Measurements from ENCODE around the gene ZSCAN23.
"Not testable (repeated sequence)": the region's sequence is repeated elsewhere in the genome, so short reads cannot be mapped to it uniquely, and the experiment has no call there.

Gene ZSCAN23

GRCh38 chr6:28436404-28436803 lies 6.9 kb downstream of the ZSCAN23 start:
- DNase-seq (ENCODE audit: low read depth): no peak

- no peak for DNase-seq (ENCODE audit: low read depth)
These were observed 10.2 kb downstream of the ZSCAN23 start for GRCh38 chr6:28433119-28433518.

GRCh38 chr6:28429781-28430180 lies 13.5 kb downstream of the ZSCAN23 start:
- DNase-seq (ENCODE audit: low read depth): no peak

GRCh38 chr6:28425944-28426541 lies 17.2 kb downstream of the ZSCAN23 start:
- no peak for DNase-seq (ENCODE audit: low read depth)

- DNase-seq (ENCODE audit: low read depth): no peak
These were observed 19.1 kb downstream of the ZSCAN23 start for GRCh38 chr6:28424163-28424562.

- DNase-seq (ENCODE audit: low read depth): no peak
These were observed 19.7 kb downstream of the ZSCAN23 start for GRCh38 chr6:28423546-28423945.

- DNase-seq (ENCODE audit: low read depth): no peak
These were observed 29.6 kb downstream of the ZSCAN23 start for GRCh38 chr6:28413681-28414080.

GRCh38 chr6:28410767-28411166 lies 32.5 kb downstream of the ZSCAN23 start:
- DNase-seq (ENCODE audit: low read depth): no peak

- DNase-seq (ENCODE audit: low read depth): no peak
These were observed 35.1 kb downstream of the ZSCAN23 start for GRCh38 chr6:28408076-28408802.

GRCh38 chr6:28407401-28407800 lies 35.9 kb downstream of the ZSCAN23 start:
- DNase-seq (ENCODE audit: low read depth): no peak

GRCh38 chr6:28403923-28404322 lies 39.4 kb downstream of the ZSCAN23 start:
- not testable (repeated sequence) for DNase-seq (ENCODE audit: low read depth)

GRCh38 chr6:28402197-28402596 lies 41.1 kb downstream of the ZSCAN23 start:
- no peak for DNase-seq (ENCODE audit: low read depth)

GRCh38 chr6:28401172-28401571 lies 42.1 kb downstream of the ZSCAN23 start:
- no peak for DNase-seq (ENCODE audit: low read depth)

GRCh38 chr6:28400122-28400451 lies 43.2 kb downstream of the ZSCAN23 start:
- no peak for DNase-seq (ENCODE audit: low read depth)

GRCh38 chr6:28399350-28400121 lies 43.8 kb downstream of the ZSCAN23 start, which contains the start of gene ZSCAN12:
ZSCAN12 (minus strand) TSS chr6:28399747; CDS start chr6:28398405, 1,342 bp downstream.
- peak; percentile 40 for DNase-seq (ENCODE audit: low read depth)

- no peak for DNase-seq (ENCODE audit: low read depth)
These were observed 47.4 kb downstream of the ZSCAN23 start for GRCh38 chr6:28395918-28396317.

- DNase-seq (ENCODE audit: low read depth): no peak
These were observed 49.2 kb downstream of the ZSCAN23 start for GRCh38 chr6:28393912-28394662.

GRCh38 chr6:28390688-28391087 lies 52.6 kb downstream of the ZSCAN23 start:
- DNase-seq (ENCODE audit: low read depth): no peak

- DNase-seq (ENCODE audit: low read depth): no peak
These were observed 59.2 kb downstream of the ZSCAN23 start for GRCh38 chr6:28384143-28384533.

GRCh38 chr6:28383235-28384142 lies 59.8 kb downstream of the ZSCAN23 start:
- DNase-seq (ENCODE audit: low read depth): no peak
